VCaP (cell line): Measurements from ENCODE around the gene C1RL.
A peak's percentile ranks its signal among the peaks of the same experiment; 100 is the strongest.

Experiments
- H3K27ac ChIP-seq: fragments of 450-650 bp; 2 replicates; pipeline ENCODE4 v1.5.1; 2017
- TF ChIP-seq, protein P1 (sequence below): fragments of 450-650 bp; conservative IDR thresholded peaks from 2 replicates; pipeline ENCODE4 v1.5.1; 2017; ENCODE audit warnings: mild to moderate bottlenecking, moderate library complexity

C1RL gene

DNA sequence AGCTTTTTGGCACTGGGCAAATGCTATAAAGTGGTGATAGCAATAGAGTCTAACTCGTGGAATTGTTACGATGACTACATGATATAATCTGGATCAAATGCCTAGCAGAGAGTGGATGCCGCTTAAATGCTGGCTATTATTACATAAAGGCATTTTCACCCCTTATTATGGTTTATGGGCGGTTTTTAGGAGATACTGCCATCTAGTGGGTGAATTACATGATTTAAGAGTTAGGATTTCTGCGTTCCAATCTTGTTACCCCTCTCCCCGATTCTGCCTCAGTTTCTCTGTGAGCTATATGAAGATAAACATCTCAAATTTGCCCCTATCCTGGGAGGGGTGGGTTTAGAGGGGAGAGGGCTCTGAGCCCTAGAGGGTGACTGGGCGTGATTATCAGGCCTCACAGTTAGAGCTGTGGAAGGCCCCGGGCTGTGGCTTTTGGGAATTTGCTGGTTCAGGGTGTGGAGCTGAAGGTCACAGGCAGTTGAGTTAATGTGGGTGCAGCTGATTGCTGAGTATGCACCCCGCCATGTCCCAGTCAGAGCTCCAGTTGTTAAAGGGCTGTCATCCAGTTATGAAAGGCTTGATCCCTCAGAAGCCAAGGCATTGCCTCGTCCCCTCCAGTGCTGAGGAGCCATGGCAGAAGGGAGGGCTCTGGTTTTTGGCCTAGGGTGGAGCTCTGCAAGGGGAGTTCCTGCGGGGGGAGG lies 35.6 kb upstream of the C1RL start:
- no peak overlapping the region for H3K27ac ChIP-seq
- TF ChIP-seq, protein P1, sequence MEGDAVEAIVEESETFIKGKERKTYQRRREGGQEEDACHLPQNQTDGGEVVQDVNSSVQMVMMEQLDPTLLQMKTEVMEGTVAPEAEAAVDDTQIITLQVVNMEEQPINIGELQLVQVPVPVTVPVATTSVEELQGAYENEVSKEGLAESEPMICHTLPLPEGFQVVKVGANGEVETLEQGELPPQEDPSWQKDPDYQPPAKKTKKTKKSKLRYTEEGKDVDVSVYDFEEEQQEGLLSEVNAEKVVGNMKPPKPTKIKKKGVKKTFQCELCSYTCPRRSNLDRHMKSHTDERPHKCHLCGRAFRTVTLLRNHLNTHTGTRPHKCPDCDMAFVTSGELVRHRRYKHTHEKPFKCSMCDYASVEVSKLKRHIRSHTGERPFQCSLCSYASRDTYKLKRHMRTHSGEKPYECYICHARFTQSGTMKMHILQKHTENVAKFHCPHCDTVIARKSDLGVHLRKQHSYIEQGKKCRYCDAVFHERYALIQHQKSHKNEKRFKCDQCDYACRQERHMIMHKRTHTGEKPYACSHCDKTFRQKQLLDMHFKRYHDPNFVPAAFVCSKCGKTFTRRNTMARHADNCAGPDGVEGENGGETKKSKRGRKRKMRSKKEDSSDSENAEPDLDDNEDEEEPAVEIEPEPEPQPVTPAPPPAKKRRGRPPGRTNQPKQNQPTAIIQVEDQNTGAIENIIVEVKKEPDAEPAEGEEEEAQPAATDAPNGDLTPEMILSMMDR: peak; percentile 86

GRCh38 chr12:7143564-7143963 lies 34.5 kb upstream of the C1RL start:
- TF ChIP-seq, protein P1: no peak
- H3K27ac ChIP-seq: no peak overlapping the region

DNA sequence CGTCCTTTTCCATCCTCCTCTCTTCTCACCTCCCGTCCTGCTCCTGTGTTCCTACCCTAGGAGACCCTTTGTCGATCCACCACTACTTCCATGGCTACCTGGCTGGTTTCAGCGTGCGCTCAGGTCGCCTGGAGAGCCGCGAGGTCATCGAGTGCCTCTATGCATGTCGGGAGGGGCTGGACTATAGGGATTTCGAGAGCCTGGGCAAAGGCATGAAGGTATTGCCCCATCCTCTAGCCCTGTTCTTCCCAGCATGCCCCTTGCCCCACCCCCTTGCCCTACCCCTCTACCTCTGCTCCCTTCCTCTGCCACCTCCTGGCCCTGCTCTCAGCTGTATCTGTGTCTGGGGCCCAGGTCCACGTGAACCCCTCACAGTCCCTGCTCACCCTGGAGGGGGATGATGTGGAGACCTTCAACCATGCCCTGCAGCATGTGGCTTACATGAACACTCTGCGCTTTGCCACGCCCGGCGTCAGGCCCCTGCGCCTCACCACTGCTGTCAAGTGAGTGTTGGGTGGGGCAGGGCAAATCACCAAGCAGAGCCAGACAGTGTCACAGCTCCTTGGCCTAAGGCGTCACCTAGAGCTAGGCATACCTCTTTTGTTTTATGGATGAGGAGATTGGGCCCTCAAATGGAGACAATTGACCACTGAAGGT lies 33.9 kb upstream of the C1RL start:
- TF ChIP-seq, protein P1: no peak
- H3K27ac ChIP-seq: no peak overlapping the region

GRCh38 chr12:7142056-7142644 lies 33.1 kb upstream of the C1RL start:
- TF ChIP-seq, protein P1: peak; percentile 89
- H3K27ac ChIP-seq: no peak overlapping the region

DNA sequence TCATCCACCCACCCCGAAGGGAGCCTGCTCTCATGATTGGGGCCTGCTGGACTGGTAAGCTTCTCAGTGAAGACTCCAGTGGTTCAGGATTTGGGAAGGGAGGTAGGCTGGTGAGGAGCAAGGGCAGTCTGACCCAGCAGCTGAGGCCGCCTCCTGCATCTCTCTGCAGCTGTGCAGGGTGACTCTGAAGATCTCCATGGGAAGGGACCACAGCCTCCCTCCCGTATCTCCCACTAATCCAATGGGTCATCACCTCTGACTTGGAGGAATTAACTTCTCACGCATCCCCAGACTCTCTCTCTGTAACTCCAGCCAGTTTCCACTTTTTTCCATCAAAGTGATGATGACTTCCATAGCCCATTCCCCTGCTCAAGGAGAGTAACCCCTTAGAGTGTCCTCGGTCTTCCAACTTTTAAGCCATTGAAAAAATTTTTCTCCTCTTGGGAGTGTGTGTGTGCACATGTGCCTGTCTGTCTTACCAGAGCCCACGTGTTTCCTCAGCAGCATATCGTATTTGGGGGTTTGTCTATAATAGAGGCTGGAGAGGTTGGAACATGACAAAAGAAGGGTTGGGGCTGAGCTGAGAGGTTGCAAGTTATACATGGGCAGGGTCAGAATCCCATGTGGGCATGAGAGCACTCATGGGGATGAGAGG lies 32.5 kb upstream of the C1RL start:
- TF ChIP-seq, protein P1: no peak
- no peak overlapping the region for H3K27ac ChIP-seq

GRCh38 chr12:7139200-7139599 lies 30.2 kb upstream of the C1RL start:
- no peak overlapping the region for H3K27ac ChIP-seq
- TF ChIP-seq, protein P1: no peak

GRCh38 chr12:7137908-7138307 lies 28.9 kb upstream of the C1RL start:
- no peak overlapping the region for H3K27ac ChIP-seq
- TF ChIP-seq, protein P1: no peak
